HCT116 (cell line): ENCODE data around the gene ERAP2. TPM values are rescaled to one million over a fixed set of nuclear protein-coding genes. Genes with fewer than 3 reads are reported as not detected.
"Not testable (repeated sequence)": the region's sequence is repeated elsewhere in the genome, so short reads cannot be mapped to it uniquely, and the experiment has no call there.

Source experiments
- ATAC-seq: fragments of 200-7000 bp; cut with Tn5 transposase; 2 replicates; pipeline ENCODE4 v1.9.1; 2020; ENCODE audit warnings: mild to moderate bottlenecking, moderate library complexity
- BruUV-seq: library from RNA; stranded (reverse); fragments of 400-500 nt; replicated peaks from 2 replicates; lab custom pipeline; 2021; lab: Mats Ljungman, UMichigan
- CTCF ChIA-PET: fragments of 300-600 bp; sonication (Branson Sonifier 250); formaldehyde crosslinking; loops from one replicate; lab custom pipeline; 2021; ENCODE audit warnings: antibody characterized with exemption; lab: Charles Lee
- POLR2A ChIA-PET: fragments of 300-600, 350-600 bp; sonication (Branson Sonifier 250); formaldehyde crosslinking; loops from one replicate; lab custom pipeline; 2021; ENCODE audit warnings: antibody characterized with exemption; lab: Charles Lee
- RAD21 ChIA-PET, 2 experiments: fragments of 300-600 bp; sonication (Branson Sonifier 250); formaldehyde crosslinking; loops; one replicate each; lab custom pipeline; 2023; ENCODE audit warnings: low total read pairs in 2 of 2; ENCODE audit not compliant: uncharacterized antibody in 2 of 2, unreplicated experiment in 2 of 2, low non-redundant PET in 1 of 2; lab: Charles Lee
- DNase-seq: peaks from one replicate; pipeline ENCODE4 v3.0.0-alpha.2; 2010; ENCODE audit warnings: low read depth, low spot score
- H2AFZ ChIP-seq: fragments of 200-600 bp; shearing (Covaris generic), sonication (generic); 2 replicates; pipeline ENCODE4 v1.6.1; 2017; ENCODE audit warnings: low read depth, mixed run types, mixed read lengths, antibody characterized with exemption, low read length; ENCODE audit not compliant: poor library complexity, severe bottlenecking
- H3K27ac ChIP-seq: 2 replicates; pipeline ENCODE4 v1.5.1; 2012; ENCODE audit warnings: low read depth, low read length
- H3K27me3 ChIP-seq: fragments of 200-600 bp; sonication (generic); 2 replicates; pipeline ENCODE4 v1.6.1; 2016; ENCODE audit warnings: mixed run types, low read length, mixed read lengths; ENCODE audit not compliant: insufficient read depth
- H3K36me3 ChIP-seq, 2 experiments: fragments of 200-500 bp in 1 of 2; fragments of 200-600 bp in 1 of 2; sonication (Bioruptor generic) in 1 of 2; sonication (generic) in 1 of 2; 2 replicates each; pipeline versions ENCODE4 v1.5.1 to v1.6.1; 2014 to 2016; ENCODE audit warnings: low read length in 2 of 2, inconsistent platforms in 1 of 2, mixed read lengths in 1 of 2, mixed run types in 1 of 2; ENCODE audit not compliant: insufficient read depth in 2 of 2, control insufficient read depth in 1 of 2
- H3K4me1 ChIP-seq, 2 experiments: fragments of 200-600 bp in 1 of 2; sonication (generic) in 1 of 2; 2 replicates each; pipeline versions ENCODE4 v1.5.1 to v1.6.1; 2012 to 2017; ENCODE audit warnings: low read length in 2 of 2, inconsistent platforms in 1 of 2, mild to moderate bottlenecking in 1 of 2, mixed read lengths in 1 of 2, mixed run types in 1 of 2, moderate library complexity in 1 of 2; ENCODE audit not compliant: insufficient read depth in 2 of 2, control insufficient read depth in 1 of 2
- H3K4me2 ChIP-seq: fragments of 200-600 bp; sonication (generic); 2 replicates; pipeline ENCODE4 v1.6.1; 2017; ENCODE audit warnings: mixed run types, low read length, mixed read lengths
- H3K4me3 ChIP-seq, 2 experiments: fragments of 200-600 bp in 1 of 2; sonication (generic) in 1 of 2; replicated peaks in 1 of 2; 2 replicates each; pipeline ENCODE4 v1.5.1; 2011 to 2016; ENCODE audit warnings: low read length in 2 of 2, control low read depth in 1 of 2, low read depth in 1 of 2, mild to moderate bottlenecking in 1 of 2, mixed read lengths in 1 of 2, mixed run types in 1 of 2
- H3K79me2 ChIP-seq: fragments of 200-600 bp; sonication (generic); 2 replicates; pipeline ENCODE4 v1.6.1; 2017; ENCODE audit warnings: mild to moderate bottlenecking, mixed run types, low read length, moderate library complexity, mixed read lengths; ENCODE audit not compliant: insufficient read depth
- H3K9ac ChIP-seq: fragments of 200-600 bp; sonication (generic); 2 replicates; pipeline ENCODE4 v1.6.1; 2016; ENCODE audit warnings: low read length, mixed read lengths
- H3K9me2 ChIP-seq: fragments of 200-600 bp; sonication (generic), shearing (Covaris generic); 2 replicates; pipeline ENCODE4 v1.6.1; 2017; ENCODE audit warnings: mixed run types, mild to moderate bottlenecking, moderate library complexity; ENCODE audit not compliant: insufficient read depth
- H3K9me3 ChIP-seq, 2 experiments: fragments of 200-500 bp in 1 of 2; fragments of 200-600 bp in 1 of 2; sonication (Bioruptor generic) in 1 of 2; sonication (generic) in 1 of 2; 2 replicates each; pipeline ENCODE4 v1.6.1; 2014 to 2017; ENCODE audit warnings: low read length in 2 of 2, mixed read lengths in 2 of 2, inconsistent platforms in 1 of 2, low read depth in 1 of 2, mild to moderate bottlenecking in 1 of 2, mixed run types in 1 of 2, moderate library complexity in 1 of 2; ENCODE audit not compliant: control insufficient read depth in 1 of 2, insufficient read depth in 1 of 2
- H4K20me1 ChIP-seq: fragments of 200-600 bp; sonication (generic), shearing (Covaris generic); 2 replicates; pipeline ENCODE4 v1.6.1; 2017; ENCODE audit warnings: mixed run types, mild to moderate bottlenecking, moderate library complexity; ENCODE audit not compliant: insufficient read depth
- ATF3 ChIP-seq: IDR thresholded peaks from 2 replicates; pipeline ENCODE4 v1.6.1; 2012
- CBX3 ChIP-seq: IDR thresholded peaks from 2 replicates; pipeline ENCODE4 v1.6.1; 2012; ENCODE audit warnings: low read depth
- EGR1 ChIP-seq: IDR thresholded peaks from 2 replicates; pipeline ENCODE4 v1.6.1; 2012; ENCODE audit warnings: low read depth
- EZH2 ChIP-seq: fragments of 200-600 bp; sonication (generic); IDR thresholded peaks from 2 replicates; pipeline ENCODE4 v1.6.1; 2017; ENCODE audit warnings: antibody characterized with exemption, mixed run types
- JUND ChIP-seq: IDR thresholded peaks from 2 replicates; pipeline ENCODE4 v1.6.1; 2012
- MAX ChIP-seq: IDR thresholded peaks from 2 replicates; pipeline ENCODE4 v1.6.1; 2012
- RAD21 ChIP-seq: IDR thresholded peaks from 2 replicates; pipeline ENCODE4 v1.6.1; 2012; ENCODE audit warnings: low read depth, mild to moderate bottlenecking
- REST ChIP-seq: IDR thresholded peaks from 2 replicates; pipeline ENCODE4 v1.6.1; 2012; ENCODE audit warnings: low read depth
- SIN3A ChIP-seq: IDR thresholded peaks from 2 replicates; pipeline ENCODE4 v1.6.1; 2012; ENCODE audit warnings: low read depth
- SRF ChIP-seq: IDR thresholded peaks from 2 replicates; pipeline ENCODE4 v1.6.1; 2012; ENCODE audit warnings: low read depth
- TCF7L2 ChIP-seq: IDR thresholded peaks from 2 replicates; pipeline ENCODE4 v1.7.0; 2011; ENCODE audit warnings: borderline replicate concordance, inconsistent platforms; ENCODE audit not compliant: insufficient read depth, insufficient read length; ENCODE audit errors: extremely low read depth
- YY1 ChIP-seq: IDR thresholded peaks from 2 replicates; pipeline ENCODE4 v1.6.1; 2011; ENCODE audit warnings: low read length, low read depth, moderate library complexity, mild to moderate bottlenecking; ENCODE audit not compliant: insufficient replicate concordance; ENCODE audit errors: extremely low read depth
- ZFX ChIP-seq: fragments of 450-650 bp; IDR thresholded peaks from 2 replicates; pipeline ENCODE4 v1.6.1; 2017
- ZNF274 ChIP-seq: fragments of 200-500 bp; sonication (Bioruptor generic); IDR thresholded peaks from 2 replicates; pipeline ENCODE4 v1.6.1; 2014; ENCODE audit warnings: mild to moderate bottlenecking, low read depth, low read length, inconsistent platforms
- intact Hi-C: fragments of 100-400 bp; cut with micrococcal nuclease; formaldehyde crosslinking; loops from 2 replicates; pipeline ENCODE4 v1.10.0; 2022
- total RNA-seq: library from RNA; stranded (reverse); gene quantifications from one replicate; pipeline ENCODE4 v1.2.1, GENCODE V29; 2021; ENCODE audit not compliant: unreplicated experiment

ERAP2 gene
- total RNA-seq, 1 experiment from 2014 or later = 2.2 TPM

- no peak overlapping the region for H2AFZ ChIP-seq
- ATAC-seq = no peak
- no peak overlapping the region for H3K27ac ChIP-seq
- CTCF ChIA-PET = no interaction called here
- H3K4me2 ChIP-seq = no peak overlapping the region
- no peaks in the 10 kb centered on the region for H3K36me3 ChIP-seq
- no peak overlapping the region for H3K4me3 ChIP-seq
- no peaks in the 10 kb centered on the region for H4K20me1 ChIP-seq
- no peaks in the 10 kb centered on the region for H3K9me2 ChIP-seq
- no peak overlapping the region for H3K9ac ChIP-seq
- no TSS peak for BruUV-seq
- RAD21 ChIA-PET = no interaction called here
- H3K27me3 ChIP-seq = no peaks in the 10 kb centered on the region
- no peaks in the 10 kb centered on the region for H3K79me2 ChIP-seq
- TF ChIP-seq SRF (no peak), TCF7L2 (no peak), REST (no peak), EZH2 (no peak), MAX (no peak), SIN3A (no peak), ZNF274 (no peak), JUND (no peak), CBX3 (no peak), YY1 (no peak), ZFX (no peak), ATF3 (no peak), EGR1 (no peak), RAD21 (no peak)
- intact Hi-C loops = no loop called here
- POLR2A ChIA-PET = no interaction called here
- H3K9me3 ChIP-seq = no peaks in the 10 kb centered on the region
- DNase-seq = no peak
- H3K4me1 ChIP-seq = no peaks in the 10 kb centered on the region
Measured at GRCh38 chr5:96839071-96839592, 37.2 kb upstream of the ERAP2 start.

GRCh38 chr5:96841931-96842330 lies 34.4 kb upstream of the ERAP2 start:
- DNase-seq, intact Hi-C loops, H3K4me1 ChIP-seq, H3K79me2 ChIP-seq, POLR2A ChIA-PET, H3K27ac ChIP-seq, H3K9me3 ChIP-seq, H2AFZ ChIP-seq, H3K4me3 ChIP-seq, ATAC-seq, RAD21 ChIA-PET, H3K36me3 ChIP-seq, H3K4me2 ChIP-seq, BruUV-seq, H3K9me2 ChIP-seq, CTCF ChIA-PET, H3K27me3 ChIP-seq, H4K20me1 ChIP-seq, H3K9ac ChIP-seq: not testable (repeated sequence)
